Endothelial cell (in vitro differentiated cells): ENCODE measurements around the gene CWF19L2. TPM values are rescaled to one million over a fixed set of nuclear protein-coding genes. Genes with fewer than 3 reads are reported as not detected.
"Not testable (repeated sequence)": the region's sequence is repeated elsewhere in the genome, so short reads cannot be mapped to it uniquely, and the experiment has no call there.

Source experiments
- DNase-seq: peaks from one replicate; pipeline ENCODE4 v3.0.0; 2021; ENCODE audit warnings: low spot score
- H3K27ac Mint-ChIP-seq: one replicate; pipeline ENCODE4 v1.8.0; 2021; ENCODE audit warnings: mixed read lengths, inconsistent platforms; ENCODE audit not compliant: unreplicated experiment
- H3K27me3 Mint-ChIP-seq: one replicate; pipeline ENCODE4 v1.8.0; 2021; ENCODE audit warnings: mild to moderate bottlenecking, moderate library complexity, mixed read lengths, inconsistent platforms; ENCODE audit not compliant: unreplicated experiment
- H3K36me3 Mint-ChIP-seq: one replicate; pipeline ENCODE4 v1.8.0; 2021; ENCODE audit warnings: mild to moderate bottlenecking, low read depth, mixed read lengths, inconsistent platforms; ENCODE audit not compliant: unreplicated experiment
- H3K4me1 Mint-ChIP-seq: one replicate; pipeline ENCODE4 v1.8.0; 2021; ENCODE audit warnings: mild to moderate bottlenecking, mixed read lengths, inconsistent platforms; ENCODE audit not compliant: unreplicated experiment
- H3K4me3 Mint-ChIP-seq: one replicate; pipeline ENCODE4 v1.8.0; 2021; ENCODE audit warnings: mild to moderate bottlenecking, mixed read lengths, inconsistent platforms; ENCODE audit not compliant: unreplicated experiment
- H3K9me3 Mint-ChIP-seq: one replicate; pipeline ENCODE4 v1.8.0; 2021; ENCODE audit warnings: mixed read lengths, inconsistent platforms; ENCODE audit not compliant: unreplicated experiment
- CTCF ChIP-seq: fragments of 200-600 bp; sonication (generic); IDR thresholded peaks from one replicate; pipeline ENCODE4 v1.5.0; 2021; ENCODE audit warnings: antibody characterized with exemption; ENCODE audit not compliant: unreplicated experiment
- total RNA-seq: library from RNA; stranded (reverse); fragmentation: NEBNext Ultra II Directional; extraction: Animal tissue kit (Norgen Biotek cat#: 25700); gene quantifications from one replicate; pipeline ENCODE4 v1.2.1, GENCODE V29; 2021; ENCODE audit not compliant: unreplicated experiment

The CWF19L2 gene
- total RNA-seq, 1 donor from 2014 or later, result 14.7 TPM

GRCh38 chr11:107467696-107468095, 10.1 kb upstream of the CWF19L2 start:
- Mint-ChIP-seq H3K9me3 (no peaks in the 10 kb centered on the region), H3K4me3 (no peak overlapping the region)
- no peak for TF ChIP-seq CTCF

GRCh38 chr11:107466275-107466866, 8.7 kb upstream of the CWF19L2 start:
- not testable (repeated sequence) for H3K9me3 Mint-ChIP-seq, H3K27ac Mint-ChIP-seq, H3K27me3 Mint-ChIP-seq, DNase-seq, H3K4me3 Mint-ChIP-seq, H3K4me1 Mint-ChIP-seq, H3K36me3 Mint-ChIP-seq

More at GRCh38 chr11:107467696-107468095, 10.1 kb upstream of the CWF19L2 start:
- Mint-ChIP-seq H3K36me3 (no peaks in the 10 kb centered on the region), H3K27ac (no peak overlapping the region), H3K27me3 (peaks cover 2% of the 10 kb centered on the region), H3K4me1 (no peaks in the 10 kb centered on the region)
- no peak for DNase-seq

GRCh38 chr11:107457205-107457557, 444 bp downstream of the CWF19L2 start:
- Mint-ChIP-seq H3K36me3 (peaks cover 4% of the 10 kb centered on the region), H3K4me3 (peak overlapping the region; percentile 91), H3K27ac (peak overlapping the region; percentile 84), H3K4me1 (peaks cover 7% of the 10 kb centered on the region), H3K9me3 (no peaks in the 10 kb centered on the region), H3K27me3 (no peaks in the 10 kb centered on the region)
- no peak for DNase-seq
- TF ChIP-seq CTCF, result no peak

GRCh38 chr11:107453594-107454286, 3.9 kb downstream of the CWF19L2 start:
- H3K4me3 Mint-ChIP-seq, result no peak overlapping the region
- peaks cover 4% of the 10 kb centered on the region for H3K36me3 Mint-ChIP-seq
- DNase-seq, result no peak
- no peak for TF ChIP-seq CTCF
- no peak overlapping the region for H3K27ac Mint-ChIP-seq
- H3K9me3 Mint-ChIP-seq, result no peaks in the 10 kb centered on the region
- no peaks in the 10 kb centered on the region for H3K27me3 Mint-ChIP-seq
- peaks cover 9% of the 10 kb centered on the region for H3K4me1 Mint-ChIP-seq

- Mint-ChIP-seq H3K36me3 (peaks cover 19% of the 10 kb centered on the region), H3K4me3 (no peak overlapping the region), H3K27me3 (peaks cover 3% of the 10 kb centered on the region), H3K4me1 (peaks cover 2% of the 10 kb centered on the region), H3K9me3 (no peaks in the 10 kb centered on the region), H3K27ac (no peak overlapping the region)
- DNase-seq, result no peak
- TF ChIP-seq CTCF, result no peak
Measured at GRCh38 chr11:107446822-107447431, 10.7 kb downstream of the CWF19L2 start.
